AG04450 (cell line): Measurements from ENCODE around the gene RASGRP2. TPM values are rescaled to one million over a fixed set of nuclear protein-coding genes. Genes with fewer than 3 reads are reported as not detected.

Experiments used
- CTCF ChIA-PET: fragments of 300-600, 350-600 bp; formaldehyde crosslinking; extraction: SDS; loops from one replicate; lab custom pipeline; 2022; ENCODE audit warnings: antibody characterized with exemption, inconsistent platforms; lab: Charles Lee
- POLR2A ChIA-PET: fragments of 350-600 bp; formaldehyde crosslinking; extraction: SDS; loops from one replicate; lab custom pipeline; 2021; ENCODE audit warnings: antibody characterized with exemption, inconsistent platforms; lab: Yijun Ruan, JAX
- DNase-seq: peaks from one replicate; pipeline ENCODE4 v3.0.0-alpha.2; 2011; ENCODE audit warnings: low read depth, low spot score
- H3K27ac ChIP-seq: one replicate; pipeline ENCODE4 v1.5.1; 2012; ENCODE audit warnings: low read depth, low read length, control low read depth
- H3K27me3 ChIP-seq: one replicate; pipeline ENCODE4 v1.6.0; 2012; ENCODE audit warnings: low read length; ENCODE audit not compliant: control insufficient read depth, insufficient read depth
- H3K4me3 ChIP-seq: 2 replicates; pipeline ENCODE4 v1.5.1; 2011; ENCODE audit warnings: mild to moderate bottlenecking, low read depth, low read length, control low read depth
- H3K9me3 ChIP-seq: 2 replicates; pipeline ENCODE4 v1.5.1; 2012; ENCODE audit warnings: low read length; ENCODE audit not compliant: control insufficient read depth, insufficient read depth
- CTCF ChIP-seq: IDR thresholded peaks from 2 replicates; pipeline ENCODE4 v1.5.1; 2011; ENCODE audit warnings: low read depth, low read length, control low read depth, inconsistent platforms
- polyA plus RNA-seq: library from polyadenylated mRNA; depleted of rRNA; stranded (reverse); fragments of >200 nt; gene quantifications from 2 replicates; pipeline ENCODE4 v1.2.3, GENCODE V29; 2011

The RASGRP2 gene
- polyA plus RNA-seq, 1 experiment: 0.43 TPM

GRCh38 chr11:64728757-64729365 lies 15.1 kb downstream of the RASGRP2 start:
- Histone ChIP-seq H3K27ac (no peak overlapping the region), H3K27me3 (peaks cover 23% of the 10 kb centered on the region), H3K9me3 (no peaks in the 10 kb centered on the region; the same call in 1 of the 2 replicates), H3K4me3 (no peak overlapping the region)
- POLR2A ChIA-PET: no interaction called here
- DNase-seq: no peak
- CTCF ChIA-PET: interaction anchor here (1.0 kb wide), 1 partner anchor 40 kb away, joined by 5 read pairs; no protein-coding TSS in a partner anchor
- no peak for TF ChIP-seq CTCF

GRCh38 chr11:64726867-64727530 lies 16.9 kb downstream of the RASGRP2 start:
- Histone ChIP-seq H3K27ac (no peak overlapping the region), H3K9me3 (no peaks in the 10 kb centered on the region; the same call in 1 of the 2 replicates), H3K4me3 (no peak overlapping the region), H3K27me3 (peaks cover 26% of the 10 kb centered on the region)
- no peak for TF ChIP-seq CTCF
- CTCF ChIA-PET: interaction anchor here (1.7 kb wide), 1 partner anchor 38 kb away, joined by 11 read pairs; no protein-coding TSS in a partner anchor
- POLR2A ChIA-PET: no interaction called here
- no peak for DNase-seq

GRCh38 chr11:64726211-64726641 lies 17.7 kb downstream of the RASGRP2 start:
- H3K27me3 ChIP-seq: peaks cover 33% of the 10 kb centered on the region
- no peaks in the 10 kb centered on the region; the same call in 1 of the 2 replicates for H3K9me3 ChIP-seq
- H3K27ac ChIP-seq: no peak overlapping the region
- no peak overlapping the region for H3K4me3 ChIP-seq
- DNase-seq: no peak
- ChIA-PET CTCF (interaction anchor here (1.7 kb wide), 1 partner anchor 37 kb away, joined by 11 read pairs; no protein-coding TSS in a partner anchor), POLR2A (no interaction called here)
- no peak for TF ChIP-seq CTCF

GRCh38 chr11:64724863-64725532 lies 18.9 kb downstream of the RASGRP2 start:
- POLR2A ChIA-PET: no interaction called here
- Histone ChIP-seq H3K27me3 (peaks cover 31% of the 10 kb centered on the region), H3K4me3 (no peak overlapping the region), H3K27ac (no peak overlapping the region), H3K9me3 (no peaks in the 10 kb centered on the region; the same call in 1 of the 2 replicates)
- DNase-seq: no peak
- TF ChIP-seq CTCF: no peak
- CTCF ChIA-PET: interaction anchor here (0.5 kb wide), 1 partner anchor 177 kb away, joined by 3 read pairs; no protein-coding TSS in a partner anchor
